ENCODE data around the gene CRELD2. TPM values are rescaled to one million over a fixed set of nuclear protein-coding genes. Genes with fewer than 3 reads are reported as not detected.

The CRELD2 gene
- total RNA-seq, 1 donor from 2014 or later, result 54.9 TPM

DNA sequence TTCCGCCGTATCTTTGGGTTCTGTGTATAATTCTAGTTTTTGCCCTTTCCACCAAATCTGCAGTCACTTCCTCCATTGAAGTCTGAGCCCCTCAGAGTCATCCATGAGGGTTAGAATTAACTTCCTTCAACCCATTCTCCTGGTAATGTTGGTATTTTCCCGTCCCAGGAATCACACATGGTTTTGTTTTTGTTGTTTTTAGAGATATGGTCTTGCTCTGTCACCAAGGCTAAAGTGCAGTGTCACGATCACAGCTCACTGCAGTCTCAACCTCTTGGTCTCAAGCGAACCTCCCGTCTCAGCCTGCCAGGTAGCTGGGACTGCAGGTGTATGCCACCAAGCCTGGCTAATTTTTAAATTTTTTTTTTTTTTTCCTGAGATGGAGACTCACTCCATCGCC, 46.1 kb upstream of the CRELD2 start:
- Mint-ChIP-seq H3K36me3 (ENCODE audit: unreplicated experiment) (peaks cover 44% of the 10 kb centered on the region), H3K27ac (ENCODE audit: unreplicated experiment) (no peak overlapping the region), H3K27me3 (ENCODE audit: unreplicated experiment) (no peaks in the 10 kb centered on the region), H3K9me3 (ENCODE audit: unreplicated experiment) (peaks cover 23% of the 10 kb centered on the region), H3K4me1 (ENCODE audit: unreplicated experiment) (no peaks in the 10 kb centered on the region), H3K4me3 (ENCODE audit: unreplicated experiment) (no peak overlapping the region)
- TF ChIP-seq CTCF (IDR thresholded peaks at IDR 0.05), result no peak
- no peak for DNase-seq (ENCODE audit: extremely low spot score, unreplicated experiment)

DNA sequence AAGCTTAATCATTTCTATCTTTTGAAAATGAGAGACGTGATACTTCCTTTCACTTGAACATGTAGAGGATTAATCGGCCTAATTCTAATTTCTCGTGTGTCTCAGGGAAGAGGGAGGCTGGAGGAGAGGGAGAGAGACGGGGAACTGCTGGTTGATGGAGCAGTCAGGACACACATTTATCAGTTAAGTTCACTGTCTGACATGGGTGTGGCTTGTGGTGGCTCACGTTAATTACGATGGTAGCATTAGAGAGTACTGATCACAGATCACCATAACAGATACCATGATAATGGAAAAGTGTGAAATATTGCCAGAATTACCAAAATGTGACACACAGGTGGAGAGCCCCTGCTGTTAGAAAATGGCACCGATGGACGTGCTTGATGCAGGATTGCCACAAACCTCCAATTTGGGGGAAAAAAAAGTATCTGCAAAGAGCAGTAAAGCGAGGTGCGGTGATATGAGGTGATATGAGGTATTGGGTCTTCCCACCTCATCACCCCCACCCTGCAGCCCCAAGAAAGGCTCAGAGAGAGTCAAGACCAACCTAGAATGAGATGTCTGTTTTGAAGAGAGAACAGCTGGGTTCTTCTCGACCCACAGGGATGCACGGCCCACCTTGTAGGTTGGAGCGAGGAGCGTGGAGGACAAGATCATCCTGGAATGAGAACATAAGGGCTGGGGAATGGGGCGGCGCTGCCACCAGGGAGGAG, 45.0 kb upstream of the CRELD2 start:
- Mint-ChIP-seq H3K9me3 (ENCODE audit: unreplicated experiment) (peaks cover 21% of the 10 kb centered on the region), H3K4me1 (ENCODE audit: unreplicated experiment) (no peaks in the 10 kb centered on the region), H3K27ac (ENCODE audit: unreplicated experiment) (no peak overlapping the region), H3K4me3 (ENCODE audit: unreplicated experiment) (no peak overlapping the region), H3K36me3 (ENCODE audit: unreplicated experiment) (peaks cover 39% of the 10 kb centered on the region), H3K27me3 (ENCODE audit: unreplicated experiment) (no peaks in the 10 kb centered on the region)
- TF ChIP-seq CTCF (IDR thresholded peaks at IDR 0.05), result no peak
- no peak for DNase-seq (ENCODE audit: extremely low spot score, unreplicated experiment)

DNA sequence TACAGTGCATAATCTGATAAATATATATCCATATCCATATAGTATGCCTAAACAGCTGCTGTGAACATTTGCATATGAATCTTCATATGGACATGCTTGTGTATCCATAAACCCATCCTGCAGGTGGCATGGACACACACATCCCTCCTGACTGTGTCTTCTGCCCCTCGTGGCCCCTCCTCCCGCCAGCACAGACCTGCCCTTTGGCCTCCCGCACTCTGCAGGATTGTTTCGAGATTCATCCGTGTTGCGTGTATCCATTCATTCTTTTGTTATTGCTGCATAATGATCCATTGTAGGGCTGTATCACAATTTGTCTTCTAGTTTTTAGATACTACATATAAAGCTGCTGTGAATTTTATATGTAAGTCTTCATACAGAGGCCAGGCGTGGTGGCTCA, 40.8 kb upstream of the CRELD2 start:
- Mint-ChIP-seq H3K9me3 (ENCODE audit: unreplicated experiment) (peaks cover 5% of the 10 kb centered on the region), H3K36me3 (ENCODE audit: unreplicated experiment) (peaks cover 26% of the 10 kb centered on the region), H3K4me1 (ENCODE audit: unreplicated experiment) (peaks cover 4% of the 10 kb centered on the region), H3K27me3 (ENCODE audit: unreplicated experiment) (no peaks in the 10 kb centered on the region), H3K4me3 (ENCODE audit: unreplicated experiment) (no peak overlapping the region), H3K27ac (ENCODE audit: unreplicated experiment) (no peak overlapping the region)
- TF ChIP-seq CTCF (IDR thresholded peaks at IDR 0.05), result no peak
- DNase-seq (ENCODE audit: extremely low spot score, unreplicated experiment), result no peak

DNA sequence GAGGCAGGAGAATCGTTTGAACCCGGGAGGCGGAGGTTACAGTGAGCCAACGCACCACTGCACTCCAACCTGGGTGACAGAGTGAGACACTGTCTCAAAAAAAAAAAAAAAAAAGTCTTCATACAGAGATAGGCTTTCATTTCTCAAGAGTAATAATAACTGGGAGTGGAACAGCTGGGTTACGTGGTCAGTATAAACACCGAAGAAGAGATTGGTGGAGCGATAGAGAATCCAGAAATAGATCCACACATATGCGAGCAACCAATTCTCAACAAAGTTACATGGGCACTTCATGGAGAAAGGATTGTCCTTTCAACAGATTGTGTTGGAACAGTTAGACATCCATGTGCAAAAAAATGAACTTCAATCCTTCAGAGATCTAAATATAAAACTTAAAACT, 40.2 kb upstream of the CRELD2 start:
- no peak overlapping the region for H3K4me3 Mint-ChIP-seq (ENCODE audit: unreplicated experiment)
- peaks cover 4% of the 10 kb centered on the region for H3K4me1 Mint-ChIP-seq (ENCODE audit: unreplicated experiment)
- H3K27ac Mint-ChIP-seq (ENCODE audit: unreplicated experiment), result no peak overlapping the region
- peaks cover 5% of the 10 kb centered on the region for H3K9me3 Mint-ChIP-seq (ENCODE audit: unreplicated experiment)
- DNase-seq (ENCODE audit: extremely low spot score, unreplicated experiment), result no peak
- peaks cover 31% of the 10 kb centered on the region for H3K36me3 Mint-ChIP-seq (ENCODE audit: unreplicated experiment)
- no peak for TF ChIP-seq CTCF (IDR thresholded peaks at IDR 0.05)
- no peaks in the 10 kb centered on the region for H3K27me3 Mint-ChIP-seq (ENCODE audit: unreplicated experiment)

GRCh38 chr22:49879871-49880270, 38.6 kb upstream of the CRELD2 start:
- no peak overlapping the region for H3K4me3 Mint-ChIP-seq (ENCODE audit: unreplicated experiment)
- H3K27me3 Mint-ChIP-seq (ENCODE audit: unreplicated experiment), result no peaks in the 10 kb centered on the region
- TF ChIP-seq CTCF (IDR thresholded peaks at IDR 0.05), result no peak
- DNase-seq (ENCODE audit: extremely low spot score, unreplicated experiment), result no peak
- H3K9me3 Mint-ChIP-seq (ENCODE audit: unreplicated experiment), result peaks cover 5% of the 10 kb centered on the region
- H3K27ac Mint-ChIP-seq (ENCODE audit: unreplicated experiment), result peak overlapping the region; percentile 56
- H3K36me3 Mint-ChIP-seq (ENCODE audit: unreplicated experiment), result peaks cover 36% of the 10 kb centered on the region
- H3K4me1 Mint-ChIP-seq (ENCODE audit: unreplicated experiment), result peaks cover 4% of the 10 kb centered on the region

Measured in osteocyte (in vitro differentiated cells).